Erythroblast (primary cell): Measurements from ENCODE around the gene MMP7.

Experiments
- GATA1 ChIP-seq: IDR thresholded peaks from 2 replicates; pipeline ENCODE4 v1.6.1; 2011; ENCODE audit warnings: low read depth, mild to moderate bottlenecking, control low read depth, low read length, moderate library complexity
- POLR2A ChIP-seq: IDR thresholded peaks from 2 replicates; pipeline ENCODE4 v1.6.1; 2011; ENCODE audit warnings: mild to moderate bottlenecking, low read length

DNA sequence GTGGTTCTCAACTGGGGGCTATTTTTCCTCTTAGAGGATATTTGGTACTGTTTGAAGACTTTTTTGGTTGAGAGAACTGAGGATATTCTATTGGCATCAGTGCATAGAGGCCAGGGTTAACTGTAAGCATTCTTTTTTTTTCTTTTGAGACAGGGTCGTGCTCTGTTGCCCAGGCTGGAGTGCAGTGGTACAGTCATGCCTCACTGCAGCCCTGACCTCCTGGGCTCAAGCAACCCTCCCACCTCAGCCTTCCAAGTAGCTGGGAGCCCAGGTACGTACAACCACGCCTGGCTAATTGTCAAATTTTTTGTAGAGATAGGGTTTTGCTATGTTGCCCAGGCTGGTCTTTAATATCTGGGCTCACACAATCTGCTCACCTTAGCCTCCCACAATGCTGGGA, 12.9 kb downstream of the MMP7 start:
- TF ChIP-seq POLR2A: no peak
- no peak for TF ChIP-seq GATA1
